ENCODE measurements around the gene GALT. TPM values are rescaled to one million over a fixed set of nuclear protein-coding genes. Genes with fewer than 3 reads are reported as not detected.

GALT gene
- total and polyA plus RNA-seq, 2 of the 4 experiments (the other 2 are of a cell fraction) = 15.8 to 34.6 TPM

DNA sequence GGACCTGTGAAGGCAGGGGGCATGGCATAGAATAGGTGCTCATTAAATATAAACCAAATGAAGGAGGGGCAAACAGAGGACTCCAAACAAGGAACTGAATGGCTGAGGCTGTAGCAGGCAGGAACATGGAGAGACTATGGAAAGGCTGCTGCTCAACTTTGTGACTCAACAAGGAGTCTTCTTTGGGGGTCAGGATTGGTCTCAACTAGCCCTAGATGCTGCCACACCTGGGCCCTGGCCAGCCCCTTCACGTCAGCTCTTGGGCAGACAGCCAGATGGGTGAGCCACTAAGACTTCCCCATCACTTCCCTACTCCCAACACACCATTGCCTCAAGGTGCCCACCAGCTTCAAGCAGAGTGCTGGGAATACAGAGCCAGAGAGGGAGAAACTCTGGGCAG is 45.6 kb upstream of the GALT start:
- dilution Hi-C loops (cut with HindIII; ENCODE audit: low sequenced_read_pairs, unreplicated experiment) (no loop called here), in situ Hi-C loops (cut with MboI; ENCODE audit: low sequenced_read_pairs) (loop anchor here (5.0 to 10.0 kb wide), 2 partner anchors 166 to 194 kb away; no protein-coding TSS in a partner anchor), intact Hi-C loops (cut with micrococcal nuclease) (loop anchor here (2.0 kb wide), 1 partner anchor 196 kb away; no protein-coding TSS in a partner anchor)
- no peak overlapping the region for H2BK15ac ChIP-seq (ENCODE audit: low read depth, low read length)
- no peak overlapping the region for H2BK120ac ChIP-seq (ENCODE audit: low read depth, low read length)
- ChIA-PET POLR2A (ENCODE audit: unreplicated experiment) (no interaction called here), CTCF (interaction anchor here (1.0 to 2.4 kb wide), 2 partner anchors 53 to 197 kb away, joined by 3 to 9 read pairs; no protein-coding TSS in a partner anchor)
- no peak overlapping the region for H3K14ac ChIP-seq (replicated peaks; ENCODE audit: low read depth, low read length)
- H3K9ac ChIP-seq (ENCODE audit: low read depth, low read length) = no peak overlapping the region
- no peak overlapping the region for H2BK5ac ChIP-seq (ENCODE audit: low read depth, low read length, poor library complexity, severe bottlenecking)
- no peaks in the 10 kb centered on the region for H3K36me3 ChIP-seq (ENCODE audit: control insufficient read depth, insufficient read depth, low read length)
- H3K4me2 ChIP-seq (ENCODE audit: low read depth, low read length) = no peak overlapping the region
- no peak overlapping the region for H3K4ac ChIP-seq (ENCODE audit: low read depth, low read length)
- 50% methylated on average over 1 of the region's 1 CpG; no CpG with 5 or more reads in 1 of the 2 experiments for WGBS, 2 experiments (ENCODE audit: extremely low coverage in 2 of 2, insufficient read length in 1 of 2)
- H4K5ac ChIP-seq (ENCODE audit: low read depth, low read length) = no peak overlapping the region
- no peak overlapping the region for H2AK9ac ChIP-seq (replicated peaks; ENCODE audit: low read depth, low read length, poor library complexity)
- no peak overlapping the region for H2AK5ac ChIP-seq (ENCODE audit: low read depth, low read length)
- no peaks in the 10 kb centered on the region for H3K9me1 ChIP-seq (ENCODE audit: insufficient read depth, low read length)
- no peak overlapping the region for H3K18ac ChIP-seq (ENCODE audit: low read depth, low read length)
- no peak for ATAC-seq (ENCODE audit: low read depth)
- H3K9me3 ChIP-seq (ENCODE audit: control insufficient read depth, insufficient read depth, low read length) = no peaks in the 10 kb centered on the region
- no peaks in the 10 kb centered on the region for H3K79me1 ChIP-seq (ENCODE audit: low read depth in 1 of 2, low read length in 2 of 2)
- H3K4me3 ChIP-seq (ENCODE audit: insufficient read depth, low read depth, low read length) = no peak overlapping the region
- DNase-seq = no peak
- H3K4me1 ChIP-seq (ENCODE audit: control insufficient read depth, insufficient read depth, low read length) = no peaks in the 10 kb centered on the region
- TF ChIP-seq, protein P1, sequence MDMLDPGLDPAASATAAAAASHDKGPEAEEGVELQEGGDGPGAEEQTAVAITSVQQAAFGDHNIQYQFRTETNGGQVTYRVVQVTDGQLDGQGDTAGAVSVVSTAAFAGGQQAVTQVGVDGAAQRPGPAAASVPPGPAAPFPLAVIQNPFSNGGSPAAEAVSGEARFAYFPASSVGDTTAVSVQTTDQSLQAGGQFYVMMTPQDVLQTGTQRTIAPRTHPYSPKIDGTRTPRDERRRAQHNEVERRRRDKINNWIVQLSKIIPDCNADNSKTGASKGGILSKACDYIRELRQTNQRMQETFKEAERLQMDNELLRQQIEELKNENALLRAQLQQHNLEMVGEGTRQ (IDR thresholded peaks at IDR 0.05; ENCODE audit: low read depth, low read length) = no peak
- no peak overlapping the region for H4K91ac ChIP-seq (ENCODE audit: insufficient read depth, low read depth, low read length)
- no peak overlapping the region for H3K23ac ChIP-seq (ENCODE audit: low read depth, low read length)
- H4K20me1 ChIP-seq (ENCODE audit: insufficient read depth, low read length) = peaks cover 5% of the 10 kb centered on the region; the same call in 1 of the 2 replicates
- BruUV-seq (replicated peaks) = no TSS peak
- no peak overlapping the region for H3K27ac ChIP-seq (ENCODE audit: insufficient read depth, low read length)
- H3K56ac ChIP-seq (ENCODE audit: extremely low read depth, insufficient read depth, low read length) = no peak overlapping the region
- H4K8ac ChIP-seq (ENCODE audit: low read depth in 2 of 2, low read length in 2 of 2) = no peak overlapping the region
- H3K27me3 ChIP-seq (ENCODE audit: control insufficient read depth, insufficient read depth, low read length) = peaks cover 67% of the 10 kb centered on the region
- no peak overlapping the region for H2AFZ ChIP-seq (replicated peaks; ENCODE audit: low read length, poor library complexity)
- H2BK20ac ChIP-seq (ENCODE audit: low read depth, low read length) = no peak overlapping the region
